ENCODE measurements around the gene ZNF483. TPM values are rescaled to one million over a fixed set of nuclear protein-coding genes. Genes with fewer than 3 reads are reported as not detected.

ZNF483 gene
- total and polyA plus RNA-seq, 8 donors = 0.06 to 29.7 (median 1.8) TPM; not detected in 2

- H3K27ac ChIP-seq = peak overlapping the region; percentile 77 to 94 (median 92)
- TF ChIP-seq EP300 (IDR thresholded peaks at IDR 0.05) (no peak), POLR2A (IDR thresholded peaks at IDR 0.05) (no peak), CTCF (IDR thresholded peaks at IDR 0.05) (no peak), POLR2AphosphoS5 (IDR thresholded peaks at IDR 0.05) (no peak)
- H3K27me3 ChIP-seq = no peaks in the 10 kb centered on the region
- 2 to 5% (median 3%) methylated on average over 16 of the region's 16 CpGs for WGBS, 5 donors
- intact Hi-C loops (cut with DNase I; ENCODE audit: low total_unique reads) = no loop called here
- H3K9me3 ChIP-seq = no peaks in the 10 kb centered on the region
- peak; percentile 41 to 64 for DNase-seq
- peak overlapping the region; percentile 69 to 80 (median 78) for H3K4me3 ChIP-seq
- H3K4me1 ChIP-seq = peaks cover 5 to 48% (median 35%) of the 10 kb centered on the region in 4 donors
- peaks cover 19 to 36% (median 32%) of the 10 kb centered on the region in 4 donors for H3K36me3 ChIP-seq
Measured at GRCh38 chr9:111598733-111599091, 73.7 kb downstream of the ZNF483 start.

- Histone ChIP-seq H3K27me3 (no peaks in the 10 kb centered on the region), H3K4me3 (peak within 1 kb of the TSS; percentile 69 to 80 (median 78)), H3K27ac (peak within 1 kb of the TSS; percentile 77 to 94 (median 92)), H3K36me3 (peaks cover 19 to 30% (median 26%) of the 10 kb centered on the region in 4 donors), H3K9me3 (no peaks in the 10 kb centered on the region), H3K4me1 (peaks cover 5 to 54% (median 36%) of the 10 kb centered on the region in 4 donors)
- TF ChIP-seq EP300 (IDR thresholded peaks at IDR 0.05) (no peak), POLR2AphosphoS5 (IDR thresholded peaks at IDR 0.05) (peak; percentile 10 to 67 (median 61))
- WGBS, 5 donors = 1 to 3% (median 1%) methylated on average over 56 to 64 of the region's 64 CpGs
- intact Hi-C loops (cut with DNase I; ENCODE audit: low total_unique reads) = no loop called here
- peak; percentile 76 to 94 for DNase-seq
Measured at GRCh38 chr9:111599092-111599954, 74.3 kb downstream of the ZNF483 start, which contains the start of gene PTGR1. Gene PTGR1, minus strand, starts transcription at chr9:111599647. Its CDS starts 2,225 bp downstream, at chr9:111597422.

DNA sequence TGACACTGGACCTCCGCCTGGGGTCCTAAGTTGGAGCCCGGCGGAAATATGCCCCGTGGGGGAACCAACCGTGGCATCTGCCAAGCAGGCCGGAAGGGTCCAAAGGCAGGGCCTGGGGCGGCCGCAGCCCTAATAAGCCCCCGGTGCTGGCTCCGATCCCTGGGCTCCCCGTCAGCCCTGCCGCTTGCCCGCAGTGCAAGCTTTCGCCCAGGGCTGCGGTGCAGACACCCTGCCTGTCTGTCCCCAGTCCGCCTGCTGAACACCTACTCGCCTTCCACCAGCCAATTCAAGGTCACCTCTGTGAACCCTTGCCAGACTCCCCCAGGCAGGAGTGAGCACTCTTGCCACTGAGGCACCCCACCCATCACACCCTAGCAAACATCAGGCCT lies 75.0 kb downstream of the ZNF483 start:
- intact Hi-C loops (cut with DNase I; ENCODE audit: low total_unique reads) = no loop called here
- Histone ChIP-seq H3K9me3 (no peaks in the 10 kb centered on the region), H3K36me3 (peaks cover 17 to 23% (median 22%) of the 10 kb centered on the region in 4 donors), H3K4me3 (peak overlapping the region; percentile 69 to 80 (median 78)), H3K4me1 (peaks cover 5 to 57% (median 37%) of the 10 kb centered on the region in 4 donors), H3K27ac (peak overlapping the region; percentile 77 to 94 (median 92)), H3K27me3 (no peaks in the 10 kb centered on the region)
- no peak for TF ChIP-seq CTCF (IDR thresholded peaks at IDR 0.05)
- WGBS, 5 donors = 32 to 42% (median 38%) methylated on average over 9 to 17 of the region's 17 CpGs
- DNase-seq = no peak

DNA sequence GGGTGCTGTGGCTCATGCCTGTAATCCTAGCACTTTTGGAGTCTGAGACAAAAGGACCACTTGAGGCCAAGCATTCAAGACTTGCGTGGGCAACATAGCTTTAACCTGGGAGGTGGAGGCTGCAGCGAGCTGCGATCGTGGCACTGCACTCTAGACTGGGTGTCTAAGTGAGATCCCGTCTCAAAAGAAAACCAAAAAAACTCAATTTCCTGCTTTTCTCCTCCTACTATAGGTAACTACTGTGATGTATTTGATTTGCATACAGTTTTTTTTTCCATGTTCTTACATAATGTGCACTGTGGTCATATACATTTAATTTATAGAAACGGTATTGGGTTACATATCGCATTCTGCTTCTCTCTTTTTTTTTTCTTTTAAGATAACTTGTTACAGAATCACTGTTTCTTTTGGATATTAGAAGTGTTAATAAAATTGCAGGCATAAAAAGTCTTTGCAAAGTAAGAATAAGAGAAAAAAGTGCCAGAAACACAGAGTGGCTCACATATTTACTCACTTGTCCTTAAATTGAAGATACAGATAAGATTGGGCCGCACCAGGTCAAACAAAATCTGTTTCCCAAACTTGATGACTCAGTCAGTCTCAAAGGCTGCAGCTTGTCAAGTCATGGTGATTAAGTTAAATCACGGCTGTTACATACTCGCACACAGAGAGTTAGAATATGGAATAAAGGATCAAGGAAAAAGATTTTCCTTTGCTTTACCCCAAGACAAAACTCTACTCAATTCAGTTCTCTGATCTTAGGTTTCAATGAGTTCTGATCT lies 76.4 kb downstream of the ZNF483 start:
- 43 to 49% (median 44%) methylated on average over 10 of the region's 10 CpGs for WGBS, 5 donors
- intact Hi-C loops (cut with DNase I; ENCODE audit: low total_unique reads) = no loop called here
- TF ChIP-seq POLR2AphosphoS5 (IDR thresholded peaks at IDR 0.05) (peak in 2 of 3 donors; percentile 51 to 77), CTCF (IDR thresholded peaks at IDR 0.05) (no peak)
- Histone ChIP-seq H3K9me3 (no peaks in the 10 kb centered on the region), H3K36me3 (peaks cover 2 to 9% (median 7%) of the 10 kb centered on the region in 4 donors), H3K4me3 (no peak overlapping the region), H3K27me3 (no peaks in the 10 kb centered on the region), H3K27ac (peak overlapping the region in 4 of 5 donors; percentile 42 to 83 (median 59)), H3K4me1 (peaks cover 5 to 57% (median 37%) of the 10 kb centered on the region in 4 donors)
- DNase-seq = peak in 1 of 2 donors; percentile 55
